Measurements from ENCODE around the gene MAGI1.

MAGI1 gene

GRCh38 chr3:65836047-65836446 lies 202.7 kb downstream of the MAGI1 start:
- Histone ChIP-seq H3K27ac (ENCODE audit: low read depth, low read length) (no peak overlapping the region), H3K4me2 (ENCODE audit: low read depth, low read length, poor library complexity, severe bottlenecking) (no peak overlapping the region), H3K79me2 (ENCODE audit: insufficient read depth, low read length) (no peaks in the 10 kb centered on the region), H3F3A (ENCODE audit: insufficient read depth) (no peaks in the 10 kb centered on the region), H3K9me2 (replicated peaks; ENCODE audit: insufficient read depth, low read length) (no peaks in the 10 kb centered on the region), H3K4me3 (ENCODE audit: insufficient read depth, low read length, poor library complexity, severe bottlenecking) (no peak overlapping the region), H3K9me3 (ENCODE audit: insufficient read depth, low read length) (no peaks in the 10 kb centered on the region), H3K27me3 (ENCODE audit: low read length) (no peaks in the 10 kb centered on the region), H3K9ac (ENCODE audit: low read length) (no peak overlapping the region), H2AFZ (ENCODE audit: low read depth, low read length, severe bottlenecking) (no peak overlapping the region), H3K36me3 (ENCODE audit: low read length) (no peaks in the 10 kb centered on the region), H4K20me1 (ENCODE audit: low read depth, low read length) (no peaks in the 10 kb centered on the region)
- no peak for TF ChIP-seq CTCF (IDR thresholded peaks at IDR 0.05; ENCODE audit: insufficient read depth, low read length, poor library complexity, severe bottlenecking)
- TF ChIP-seq EZH2phosphoT487 (conservative IDR thresholded peaks at IDR 0.05; ENCODE audit: low read length): no peak

- no peak overlapping the region for H3K4me3 ChIP-seq (ENCODE audit: insufficient read depth, low read length, poor library complexity, severe bottlenecking)
- TF ChIP-seq CTCF (IDR thresholded peaks at IDR 0.05; ENCODE audit: insufficient read depth, low read length, poor library complexity, severe bottlenecking): no peak
- no peak for TF ChIP-seq EZH2phosphoT487 (conservative IDR thresholded peaks at IDR 0.05; ENCODE audit: low read length)
- no peak overlapping the region for H3K4me2 ChIP-seq (ENCODE audit: low read depth, low read length, poor library complexity, severe bottlenecking)
Observed at GRCh38 chr3:65833761-65834505, 204.8 kb downstream of the MAGI1 start.

GRCh38 chr3:65831733-65832425 lies 206.8 kb downstream of the MAGI1 start:
- H3K4me3 ChIP-seq (ENCODE audit: insufficient read depth, low read length, poor library complexity, severe bottlenecking): no peak overlapping the region
- TF ChIP-seq CTCF (IDR thresholded peaks at IDR 0.05; ENCODE audit: insufficient read depth, low read length, poor library complexity, severe bottlenecking): no peak
- no peak for TF ChIP-seq EZH2phosphoT487 (conservative IDR thresholded peaks at IDR 0.05; ENCODE audit: low read length)
- H3K27ac ChIP-seq (ENCODE audit: low read depth, low read length): no peak overlapping the region
- H3K27me3 ChIP-seq (ENCODE audit: low read length): no peaks in the 10 kb centered on the region
- H3K4me2 ChIP-seq (ENCODE audit: low read depth, low read length, poor library complexity, severe bottlenecking): no peak overlapping the region
- H4K20me1 ChIP-seq (ENCODE audit: low read depth, low read length): no peaks in the 10 kb centered on the region
- H3K9me2 ChIP-seq (replicated peaks; ENCODE audit: insufficient read depth, low read length): no peaks in the 10 kb centered on the region
- no peak overlapping the region for H2AFZ ChIP-seq (ENCODE audit: low read depth, low read length, severe bottlenecking)
- no peak overlapping the region for H3K9ac ChIP-seq (ENCODE audit: low read length)
- no peaks in the 10 kb centered on the region for H3K79me2 ChIP-seq (ENCODE audit: insufficient read depth, low read length)
- no peaks in the 10 kb centered on the region for H3K9me3 ChIP-seq (ENCODE audit: insufficient read depth, low read length)
- no peaks in the 10 kb centered on the region for H3K36me3 ChIP-seq (ENCODE audit: low read length)
- H3F3A ChIP-seq (ENCODE audit: insufficient read depth): no peaks in the 10 kb centered on the region

More at GRCh38 chr3:65833761-65834505, 204.8 kb downstream of the MAGI1 start:
- Histone ChIP-seq H3K9me3 (ENCODE audit: insufficient read depth, low read length) (no peaks in the 10 kb centered on the region), H3K27me3 (ENCODE audit: low read length) (no peaks in the 10 kb centered on the region), H2AFZ (ENCODE audit: low read depth, low read length, severe bottlenecking) (no peak overlapping the region), H3K9me2 (replicated peaks; ENCODE audit: insufficient read depth, low read length) (no peaks in the 10 kb centered on the region), H3F3A (ENCODE audit: insufficient read depth) (no peaks in the 10 kb centered on the region), H3K9ac (ENCODE audit: low read length) (no peak overlapping the region), H4K20me1 (ENCODE audit: low read depth, low read length) (no peaks in the 10 kb centered on the region), H3K36me3 (ENCODE audit: low read length) (no peaks in the 10 kb centered on the region), H3K27ac (ENCODE audit: low read depth, low read length) (no peak overlapping the region), H3K79me2 (ENCODE audit: insufficient read depth, low read length) (no peaks in the 10 kb centered on the region)
